ENCODE results near the gene TOP2B. TPM values are rescaled to one million over a fixed set of nuclear protein-coding genes. Genes with fewer than 3 reads are reported as not detected.

Gene TOP2B
- total and polyA plus RNA-seq, 4 donors: 13.5 to 52.9 (median 34.5) TPM

DNA sequence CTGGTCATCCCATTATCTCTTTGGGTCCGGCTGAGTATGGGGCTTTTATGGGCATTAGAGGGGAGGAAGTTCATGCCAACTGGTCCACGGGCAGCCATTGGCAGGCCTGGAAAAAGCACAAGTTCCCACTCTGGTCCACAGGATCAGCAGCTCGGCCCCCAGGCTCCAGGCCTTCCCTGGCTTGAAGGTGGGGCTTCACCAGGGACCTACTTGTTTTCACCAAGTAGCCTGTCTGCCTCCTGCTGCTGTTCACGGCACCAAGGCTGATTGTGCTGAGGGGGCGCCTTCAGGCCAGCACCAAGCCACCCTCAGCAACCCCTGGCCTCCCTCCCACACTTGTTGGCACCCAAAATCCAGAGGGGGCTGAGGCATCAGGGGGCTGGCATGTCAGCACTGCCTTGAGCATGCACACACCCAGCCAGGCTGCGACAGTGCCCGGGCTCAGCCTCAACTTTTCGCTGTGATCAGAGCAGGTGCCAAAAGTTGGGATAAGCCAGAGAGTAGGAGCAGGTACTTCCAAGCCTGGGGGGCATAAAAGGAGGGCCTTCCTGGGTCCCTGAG, 9.1 kb upstream of the TOP2B start (continued):
- no peak for TF ChIP-seq ZBTB33 (IDR thresholded peaks at IDR 0.05)
- TF ChIP-seq YY1 (IDR thresholded peaks at IDR 0.05): no peak
- no peak for TF ChIP-seq FOXA2 (IDR thresholded peaks at IDR 0.05)

DNA sequence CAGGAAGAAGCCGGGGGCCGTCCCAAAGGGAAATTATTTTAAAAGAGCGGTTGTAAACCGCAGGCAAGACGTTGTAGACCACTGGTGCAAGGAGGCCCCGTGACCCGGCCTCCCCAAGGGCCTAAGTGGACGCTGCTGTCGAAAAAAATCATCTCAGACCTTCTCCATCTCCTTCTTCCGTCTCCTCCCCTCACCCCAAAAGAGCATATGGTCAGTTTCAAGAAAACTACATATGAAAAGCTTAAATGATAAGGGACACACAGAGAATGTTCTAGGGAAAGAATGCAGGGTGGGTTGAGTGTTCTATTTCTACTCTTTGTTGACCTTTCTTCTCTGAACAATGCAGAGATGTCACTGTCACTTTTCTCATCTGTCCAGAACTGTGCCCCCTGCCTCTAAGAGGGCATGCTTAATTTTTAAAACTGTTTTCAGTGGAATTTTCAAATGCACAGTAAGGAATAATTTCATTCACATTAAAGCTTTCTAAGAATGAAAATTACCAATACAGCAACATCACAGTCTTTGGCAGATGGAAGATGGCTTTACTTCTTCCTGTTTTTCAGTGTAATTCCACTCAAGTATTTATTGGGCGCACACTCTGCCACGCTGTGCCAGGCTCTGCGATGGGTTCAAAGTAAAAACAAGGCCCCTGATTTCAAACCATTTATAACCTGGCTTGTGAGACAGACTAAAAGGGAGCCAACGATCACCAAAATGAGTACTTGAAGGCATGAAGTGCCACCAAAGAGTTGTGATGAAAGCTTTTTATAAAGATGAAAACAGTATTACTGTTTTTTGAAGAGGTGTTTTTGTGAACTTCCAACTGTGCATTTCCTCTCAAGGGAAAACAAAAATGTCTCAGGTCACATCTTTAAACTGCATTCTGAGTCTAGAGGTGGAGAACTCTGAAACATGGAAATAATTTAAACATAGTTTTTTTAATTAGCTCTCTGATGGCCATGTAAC, 891 bp upstream of the TOP2B start:
- H3K9me3 ChIP-seq (ENCODE audit: control insufficient read depth in 4 of 4, low read length in 3 of 4): no peaks in the 10 kb centered on the region
- no peak for DNase-seq (ENCODE audit: low spot score)
- 31% methylated on average over 14 of the region's 14 CpGs for WGBS
- H3K36me3 ChIP-seq (ENCODE audit: control insufficient read depth in 4 of 4, insufficient read depth in 3 of 4, low read depth in 1 of 4, low read length in 3 of 4): no peaks in the 10 kb centered on the region
- TF ChIP-seq CTCF (IDR thresholded peaks at IDR 0.05; ENCODE audit: low read depth, low read length, missing input control) (no peak), RXRA (IDR thresholded peaks at IDR 0.05) (no peak), HNF4G (IDR thresholded peaks at IDR 0.05) (no peak), ZBTB33 (IDR thresholded peaks at IDR 0.05) (no peak)
- TF ChIP-seq, protein P1, sequence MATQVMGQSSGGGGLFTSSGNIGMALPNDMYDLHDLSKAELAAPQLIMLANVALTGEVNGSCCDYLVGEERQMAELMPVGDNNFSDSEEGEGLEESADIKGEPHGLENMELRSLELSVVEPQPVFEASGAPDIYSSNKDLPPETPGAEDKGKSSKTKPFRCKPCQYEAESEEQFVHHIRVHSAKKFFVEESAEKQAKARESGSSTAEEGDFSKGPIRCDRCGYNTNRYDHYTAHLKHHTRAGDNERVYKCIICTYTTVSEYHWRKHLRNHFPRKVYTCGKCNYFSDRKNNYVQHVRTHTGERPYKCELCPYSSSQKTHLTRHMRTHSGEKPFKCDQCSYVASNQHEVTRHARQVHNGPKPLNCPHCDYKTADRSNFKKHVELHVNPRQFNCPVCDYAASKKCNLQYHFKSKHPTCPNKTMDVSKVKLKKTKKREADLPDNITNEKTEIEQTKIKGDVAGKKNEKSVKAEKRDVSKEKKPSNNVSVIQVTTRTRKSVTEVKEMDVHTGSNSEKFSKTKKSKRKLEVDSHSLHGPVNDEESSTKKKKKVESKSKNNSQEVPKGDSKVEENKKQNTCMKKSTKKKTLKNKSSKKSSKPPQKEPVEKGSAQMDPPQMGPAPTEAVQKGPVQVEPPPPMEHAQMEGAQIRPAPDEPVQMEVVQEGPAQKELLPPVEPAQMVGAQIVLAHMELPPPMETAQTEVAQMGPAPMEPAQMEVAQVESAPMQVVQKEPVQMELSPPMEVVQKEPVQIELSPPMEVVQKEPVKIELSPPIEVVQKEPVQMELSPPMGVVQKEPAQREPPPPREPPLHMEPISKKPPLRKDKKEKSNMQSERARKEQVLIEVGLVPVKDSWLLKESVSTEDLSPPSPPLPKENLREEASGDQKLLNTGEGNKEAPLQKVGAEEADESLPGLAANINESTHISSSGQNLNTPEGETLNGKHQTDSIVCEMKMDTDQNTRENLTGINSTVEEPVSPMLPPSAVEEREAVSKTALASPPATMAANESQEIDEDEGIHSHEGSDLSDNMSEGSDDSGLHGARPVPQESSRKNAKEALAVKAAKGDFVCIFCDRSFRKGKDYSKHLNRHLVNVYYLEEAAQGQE (IDR thresholded peaks at IDR 0.05): no peak
- H3K27me3 ChIP-seq (ENCODE audit: control insufficient read depth in 4 of 4, insufficient read depth in 4 of 4, low read length in 3 of 4): no peaks in the 10 kb centered on the region
- peak overlapping the region in 2 of 3 donors; percentile 71 to 99 for H3K4me3 ChIP-seq (ENCODE audit: low read depth in 1 of 3, low read length in 3 of 3)
- peak overlapping the region; percentile 94 to 97 for H3K27ac ChIP-seq (ENCODE audit: low read depth in 1 of 2, low read length in 2 of 2)
- H3K9ac ChIP-seq (ENCODE audit: low read depth in 1 of 2, low read length in 2 of 2): peak overlapping the region in 1 of 2 donors; percentile 49
- peaks cover 2 to 17% (median 13%) of the 10 kb centered on the region in 4 donors for H3K4me1 ChIP-seq (ENCODE audit: control insufficient read depth in 4 of 4, insufficient read depth in 4 of 4, low read length in 3 of 4)
